Ascending aorta (tissue), 2 donors: ENCODE results near the gene KHDC1. TPM values are rescaled to one million over a fixed set of nuclear protein-coding genes. Genes with fewer than 3 reads are reported as not detected.

ENCODE experiments used
- DNase-seq, 2 donors: peaks; one replicate each; pipeline ENCODE4 v3.0.0-alpha.2; 2019; ENCODE audit warnings: low spot score in 2 of 2
- H3K27ac ChIP-seq, 2 donors: fragments of 200-600 bp; sonication (generic); one replicate each; pipeline ENCODE4 v1.5.1; 2016 to 2017; ENCODE audit warnings: mild to moderate bottlenecking in 1 of 2
- H3K27me3 ChIP-seq: fragments of 200-600 bp; sonication (generic); one replicate; pipeline ENCODE4 v1.5.1; 2017
- H3K36me3 ChIP-seq, 2 donors: fragments of 200-600 bp; sonication (generic); one replicate each; pipeline ENCODE4 v1.5.1; 2016
- H3K4me1 ChIP-seq, 2 donors: fragments of 200-600 bp; sonication (generic); one replicate each; pipeline ENCODE4 v1.5.1; 2016 to 2017; ENCODE audit warnings: mild to moderate bottlenecking in 1 of 2
- H3K4me3 ChIP-seq, 2 donors: fragments of 200-600 bp; sonication (generic); one replicate each; pipeline ENCODE4 v1.5.1; 2016 to 2017; ENCODE audit warnings: mild to moderate bottlenecking in 1 of 2
- H3K9me3 ChIP-seq, 2 donors: fragments of 200-600 bp; sonication (generic); one replicate each; pipeline ENCODE4 v1.5.1; 2016
- intact Hi-C: fragments of 100-400 bp; cut with DNase I; formaldehyde crosslinking; loops from one replicate; pipeline ENCODE4 v1.15.1; 2023
- total RNA-seq: library from RNA; depleted of rRNA; stranded (reverse); fragments of >200 nt; gene quantifications from one replicate; pipeline ENCODE4 v1.1.0, GENCODE V29; 2016
- TF ChIP-seq, protein P1 (sequence below), 3 experiments: fragments of 200-600 bp in 2 of 3; fragments of 450-650 bp in 1 of 3; sonication (generic) in 2 of 3; IDR thresholded peaks; one replicate each; pipeline ENCODE4 v1.5.1; 2016 to 2019; ENCODE audit warnings: antibody characterized with exemption in 3 of 3, mild to moderate bottlenecking in 1 of 3, moderate library complexity in 1 of 3

Gene KHDC1
- total RNA-seq, 1 donor from 2014 or later: 1.9 TPM

DNA sequence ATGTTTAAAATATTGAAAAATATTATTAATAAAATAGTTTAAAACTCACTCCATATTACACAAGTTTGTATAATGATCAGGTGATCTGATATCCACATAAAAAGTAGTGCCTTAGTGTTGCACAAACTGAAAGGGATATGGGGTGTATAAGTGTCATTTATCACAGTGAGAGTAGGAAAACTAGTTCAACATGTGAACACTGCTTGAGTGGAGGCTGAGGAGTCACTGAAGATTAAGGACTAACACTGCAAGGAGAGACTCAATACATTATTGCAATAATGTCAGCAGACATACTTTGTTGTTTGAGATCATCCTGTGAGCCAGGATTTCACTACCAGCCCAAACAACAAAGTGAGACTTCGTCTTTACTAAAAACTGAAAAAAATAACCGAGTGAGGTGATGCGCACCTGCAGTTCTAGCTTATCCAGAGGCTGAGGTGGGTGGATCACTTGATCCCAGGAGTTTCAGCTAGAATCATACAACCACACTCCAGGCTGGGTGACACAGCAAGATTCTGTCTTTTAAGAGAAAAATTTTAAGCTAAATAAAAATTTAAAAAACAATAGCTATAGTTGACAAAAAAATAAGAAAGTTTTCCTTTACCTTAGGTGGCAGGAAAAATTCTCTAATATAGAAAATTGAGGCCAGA is 35.3 kb downstream of the KHDC1 start:
- TF ChIP-seq, protein P1, sequence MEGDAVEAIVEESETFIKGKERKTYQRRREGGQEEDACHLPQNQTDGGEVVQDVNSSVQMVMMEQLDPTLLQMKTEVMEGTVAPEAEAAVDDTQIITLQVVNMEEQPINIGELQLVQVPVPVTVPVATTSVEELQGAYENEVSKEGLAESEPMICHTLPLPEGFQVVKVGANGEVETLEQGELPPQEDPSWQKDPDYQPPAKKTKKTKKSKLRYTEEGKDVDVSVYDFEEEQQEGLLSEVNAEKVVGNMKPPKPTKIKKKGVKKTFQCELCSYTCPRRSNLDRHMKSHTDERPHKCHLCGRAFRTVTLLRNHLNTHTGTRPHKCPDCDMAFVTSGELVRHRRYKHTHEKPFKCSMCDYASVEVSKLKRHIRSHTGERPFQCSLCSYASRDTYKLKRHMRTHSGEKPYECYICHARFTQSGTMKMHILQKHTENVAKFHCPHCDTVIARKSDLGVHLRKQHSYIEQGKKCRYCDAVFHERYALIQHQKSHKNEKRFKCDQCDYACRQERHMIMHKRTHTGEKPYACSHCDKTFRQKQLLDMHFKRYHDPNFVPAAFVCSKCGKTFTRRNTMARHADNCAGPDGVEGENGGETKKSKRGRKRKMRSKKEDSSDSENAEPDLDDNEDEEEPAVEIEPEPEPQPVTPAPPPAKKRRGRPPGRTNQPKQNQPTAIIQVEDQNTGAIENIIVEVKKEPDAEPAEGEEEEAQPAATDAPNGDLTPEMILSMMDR (IDR thresholded peaks at IDR 0.05): no peak
- intact Hi-C loops: no loop called here
- Histone ChIP-seq H3K27ac (no peak overlapping the region), H3K36me3 (no peaks in the 10 kb centered on the region), H3K27me3 (no peaks in the 10 kb centered on the region), H3K9me3 (no peaks in the 10 kb centered on the region), H3K4me3 (no peak overlapping the region), H3K4me1 (no peaks in the 10 kb centered on the region)
- DNase-seq: no peak

DNA sequence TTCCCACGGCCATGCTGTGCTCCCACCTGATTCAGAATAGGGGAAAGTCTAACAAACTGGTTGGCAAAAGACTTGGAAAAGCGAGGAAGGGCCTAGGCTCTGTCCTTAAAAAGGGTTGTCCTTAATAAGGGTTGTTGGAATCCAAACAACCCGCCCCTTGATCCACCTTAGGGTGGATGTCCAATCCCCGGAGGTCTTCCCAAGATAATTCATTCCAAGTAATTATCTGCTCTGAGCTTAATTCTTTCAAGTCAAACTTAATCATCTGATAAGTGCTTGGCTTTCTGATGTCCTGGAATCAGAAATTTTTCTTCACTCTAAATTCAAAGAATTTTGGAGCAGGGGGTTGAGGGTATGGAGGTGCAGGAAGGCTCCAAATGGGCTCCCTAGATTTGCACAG is 37.6 kb downstream of the KHDC1 start, which contains the start of gene KHDC1L:
TSS of gene KHDC1L (minus strand) at position 101 of the 400 bp plus-strand sequence. CDS start at position 13, 88 bp downstream.
- Histone ChIP-seq H3K27me3 (no peaks in the 10 kb centered on the region), H3K9me3 (no peaks in the 10 kb centered on the region), H3K36me3 (no peaks in the 10 kb centered on the region), H3K4me1 (no peaks in the 10 kb centered on the region), H3K4me3 (no peak within 1 kb of the TSS), H3K27ac (no peak within 1 kb of the TSS)
- no peak for DNase-seq
- intact Hi-C loops: no loop called here
- TF ChIP-seq, protein P1 (IDR thresholded peaks at IDR 0.05): no peak

DNA sequence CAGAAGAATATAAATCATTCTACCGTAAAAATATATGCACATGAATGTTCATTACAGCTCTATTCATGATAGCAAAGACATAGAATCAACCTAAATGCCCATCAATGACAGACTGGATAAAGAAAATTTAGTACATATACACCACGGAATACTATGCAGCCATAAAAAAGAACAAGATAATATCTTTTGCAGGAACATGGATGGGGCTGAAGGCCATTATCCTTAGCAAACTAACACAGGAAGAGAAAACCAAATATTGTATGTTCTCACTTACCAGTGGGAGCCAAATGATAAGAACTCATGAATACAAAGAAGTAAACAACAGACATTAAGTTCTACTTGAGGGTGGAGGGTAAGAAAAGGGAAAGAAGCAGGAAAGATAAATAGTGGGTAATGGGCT is 46.1 kb downstream of the KHDC1 start:
- TF ChIP-seq, protein P1 (IDR thresholded peaks at IDR 0.05): no peak
- Histone ChIP-seq H3K36me3 (no peaks in the 10 kb centered on the region), H3K9me3 (no peaks in the 10 kb centered on the region), H3K27ac (no peak overlapping the region), H3K4me3 (no peak overlapping the region), H3K4me1 (no peaks in the 10 kb centered on the region), H3K27me3 (no peaks in the 10 kb centered on the region)
- intact Hi-C loops: no loop called here
- no peak for DNase-seq

DNA sequence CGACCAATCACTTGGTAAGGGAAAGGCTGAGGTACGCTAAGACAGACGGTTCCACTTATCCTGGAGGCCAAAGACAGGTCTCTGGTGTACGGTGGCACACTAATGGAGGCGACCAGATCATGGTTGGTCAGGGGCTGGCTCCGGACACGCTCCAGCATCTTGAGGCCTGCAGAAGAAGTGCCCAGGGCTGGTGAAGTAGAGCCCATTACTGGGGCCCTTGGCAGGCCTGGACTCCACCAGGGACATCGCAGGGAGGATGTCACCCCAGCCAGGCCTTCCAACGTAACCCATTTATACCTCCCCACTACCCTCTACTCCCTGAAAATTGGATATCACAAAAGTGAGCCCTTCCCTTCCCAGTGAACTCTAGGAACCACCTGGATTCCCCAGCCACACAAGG is 53.9 kb downstream of the KHDC1 start:
- Histone ChIP-seq H3K4me3 (no peak overlapping the region), H3K9me3 (no peaks in the 10 kb centered on the region), H3K27me3 (no peaks in the 10 kb centered on the region), H3K4me1 (no peaks in the 10 kb centered on the region), H3K36me3 (no peaks in the 10 kb centered on the region), H3K27ac (no peak overlapping the region)
- DNase-seq: no peak
- TF ChIP-seq, protein P1 (IDR thresholded peaks at IDR 0.05): no peak
- intact Hi-C loops: no loop called here

DNA sequence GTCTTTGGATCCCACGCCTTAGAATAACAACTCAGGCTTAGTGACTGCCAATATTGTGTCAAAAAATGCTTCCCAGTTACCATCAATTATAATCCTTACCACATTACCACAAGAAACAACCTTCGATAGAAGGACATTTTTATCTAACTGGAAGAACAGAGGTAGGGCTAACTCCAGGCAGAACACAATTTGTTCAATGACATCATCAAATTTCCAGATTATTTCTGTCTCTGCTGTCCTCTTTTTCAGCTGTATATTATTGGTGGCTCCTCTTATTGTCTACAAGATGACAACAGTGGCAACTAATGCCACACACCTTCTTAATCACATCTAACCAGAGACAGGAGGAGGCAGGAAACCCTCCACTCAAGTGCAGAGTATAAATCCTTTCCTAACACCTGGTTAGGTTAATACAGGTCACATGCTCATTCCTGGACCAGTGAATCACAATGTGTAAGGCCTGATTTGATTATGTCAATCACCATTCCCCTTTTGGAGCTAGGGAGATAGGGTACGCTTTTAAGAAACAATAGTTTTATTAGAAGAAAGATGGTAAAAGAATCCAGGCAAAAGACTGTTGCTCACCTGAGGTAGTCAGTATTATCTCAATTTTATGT is 55.7 kb downstream of the KHDC1 start:
- TF ChIP-seq, protein P1 (IDR thresholded peaks at IDR 0.05): no peak
- DNase-seq: no peak

More for the DNA sequence above, 55.7 kb downstream of the KHDC1 start:
- Histone ChIP-seq H3K4me1 (no peaks in the 10 kb centered on the region), H3K9me3 (no peaks in the 10 kb centered on the region), H3K36me3 (no peaks in the 10 kb centered on the region), H3K4me3 (no peak overlapping the region), H3K27ac (no peak overlapping the region), H3K27me3 (no peaks in the 10 kb centered on the region)
- intact Hi-C loops: no loop called here
